IMR-90 (cell line): Measurements from ENCODE around the gene PRAC1.

Source experiments
- BHLHE40 ChIP-seq: fragments of 150-350 bp; IDR thresholded peaks from 2 replicates; pipeline ENCODE4 v1.6.1; 2016; ENCODE audit warnings: mild to moderate bottlenecking, low read depth, low read length
- CEBPB ChIP-seq: IDR thresholded peaks from 2 replicates; pipeline ENCODE4 v1.6.1; 2012; ENCODE audit warnings: low read depth, low read length, improper control_type of control experiment
- FOS ChIP-seq: fragments of 150-350 bp; IDR thresholded peaks from 2 replicates; pipeline ENCODE4 v1.6.1; 2016; ENCODE audit warnings: low read depth, low read length
- MAFK ChIP-seq: IDR thresholded peaks from 2 replicates; pipeline ENCODE4 v1.6.1; 2012; ENCODE audit warnings: low read depth, low read length, improper control_type of control experiment
- MAZ ChIP-seq: IDR thresholded peaks from 2 replicates; pipeline ENCODE4 v1.6.1; 2012; ENCODE audit warnings: low read depth, mild to moderate bottlenecking, low read length, improper control_type of control experiment, moderate library complexity, borderline replicate concordance
- MXI1 ChIP-seq: IDR thresholded peaks from 2 replicates; pipeline ENCODE4 v1.6.1; 2012; ENCODE audit warnings: low read depth, mild to moderate bottlenecking, low read length, moderate library complexity, borderline replicate concordance
- NFE2L2 ChIP-seq: fragments of 150-350 bp; IDR thresholded peaks from 2 replicates; pipeline ENCODE4 v1.6.1; 2016; ENCODE audit warnings: low read depth, mild to moderate bottlenecking, low read length
- POLR2A ChIP-seq: IDR thresholded peaks from 2 replicates; pipeline ENCODE4 v1.6.1; 2012; ENCODE audit warnings: mild to moderate bottlenecking, low read depth, low read length
- RAD21 ChIP-seq: IDR thresholded peaks from 2 replicates; pipeline ENCODE4 v1.6.1; 2012; ENCODE audit warnings: low read length, improper control_type of control experiment
- RFX5 ChIP-seq: IDR thresholded peaks from 2 replicates; pipeline ENCODE4 v1.8.0; 2012; ENCODE audit warnings: low read depth, mild to moderate bottlenecking, low read length, moderate library complexity
- SMC3 ChIP-seq: fragments of 150-350 bp; IDR thresholded peaks from 2 replicates; pipeline ENCODE4 v1.6.1; 2016; ENCODE audit warnings: low read depth, mild to moderate bottlenecking, antibody characterized with exemption, low read length, moderate library complexity
- TF ChIP-seq, protein P1 (sequence below): conservative IDR thresholded peaks from 2 replicates; pipeline ENCODE4 v1.5.1; 2012; ENCODE audit warnings: mild to moderate bottlenecking, low read depth, low read length, improper control_type of control experiment
- TF ChIP-seq, protein P2 (sequence below): fragments of 150-350 bp; IDR thresholded peaks from 2 replicates; pipeline ENCODE4 v1.6.1; 2017; ENCODE audit warnings: mild to moderate bottlenecking, antibody characterized with exemption, low read length, low read depth
- TF ChIP-seq, protein P3 (sequence below): fragments of 150-350 bp; IDR thresholded peaks from 2 replicates; pipeline ENCODE4 v1.6.1; 2016; ENCODE audit warnings: low read depth, mild to moderate bottlenecking, low read length, moderate library complexity, borderline replicate concordance

DNA sequence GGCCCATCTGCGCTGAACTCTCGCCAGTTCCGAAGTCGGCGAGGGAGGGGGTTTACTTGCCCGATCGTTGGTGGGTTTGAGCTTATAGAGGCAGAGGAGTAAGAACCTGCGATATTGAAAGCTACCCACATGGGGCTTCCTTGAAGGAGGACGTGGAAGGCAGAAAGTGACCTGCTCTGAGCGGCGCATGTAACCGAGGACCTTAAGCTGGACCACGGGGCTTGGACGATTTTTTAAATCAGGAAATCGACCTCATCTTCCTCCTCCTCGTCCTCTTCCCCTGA is 2.6 kb upstream of the PRAC1 start:
- TF ChIP-seq, protein P1, sequence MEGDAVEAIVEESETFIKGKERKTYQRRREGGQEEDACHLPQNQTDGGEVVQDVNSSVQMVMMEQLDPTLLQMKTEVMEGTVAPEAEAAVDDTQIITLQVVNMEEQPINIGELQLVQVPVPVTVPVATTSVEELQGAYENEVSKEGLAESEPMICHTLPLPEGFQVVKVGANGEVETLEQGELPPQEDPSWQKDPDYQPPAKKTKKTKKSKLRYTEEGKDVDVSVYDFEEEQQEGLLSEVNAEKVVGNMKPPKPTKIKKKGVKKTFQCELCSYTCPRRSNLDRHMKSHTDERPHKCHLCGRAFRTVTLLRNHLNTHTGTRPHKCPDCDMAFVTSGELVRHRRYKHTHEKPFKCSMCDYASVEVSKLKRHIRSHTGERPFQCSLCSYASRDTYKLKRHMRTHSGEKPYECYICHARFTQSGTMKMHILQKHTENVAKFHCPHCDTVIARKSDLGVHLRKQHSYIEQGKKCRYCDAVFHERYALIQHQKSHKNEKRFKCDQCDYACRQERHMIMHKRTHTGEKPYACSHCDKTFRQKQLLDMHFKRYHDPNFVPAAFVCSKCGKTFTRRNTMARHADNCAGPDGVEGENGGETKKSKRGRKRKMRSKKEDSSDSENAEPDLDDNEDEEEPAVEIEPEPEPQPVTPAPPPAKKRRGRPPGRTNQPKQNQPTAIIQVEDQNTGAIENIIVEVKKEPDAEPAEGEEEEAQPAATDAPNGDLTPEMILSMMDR = no peak
- TF ChIP-seq CEBPB = no peak
- no peak for TF ChIP-seq SMC3
- no peak for TF ChIP-seq MAZ
- TF ChIP-seq, protein P2, sequence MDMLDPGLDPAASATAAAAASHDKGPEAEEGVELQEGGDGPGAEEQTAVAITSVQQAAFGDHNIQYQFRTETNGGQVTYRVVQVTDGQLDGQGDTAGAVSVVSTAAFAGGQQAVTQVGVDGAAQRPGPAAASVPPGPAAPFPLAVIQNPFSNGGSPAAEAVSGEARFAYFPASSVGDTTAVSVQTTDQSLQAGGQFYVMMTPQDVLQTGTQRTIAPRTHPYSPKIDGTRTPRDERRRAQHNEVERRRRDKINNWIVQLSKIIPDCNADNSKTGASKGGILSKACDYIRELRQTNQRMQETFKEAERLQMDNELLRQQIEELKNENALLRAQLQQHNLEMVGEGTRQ = no peak
- TF ChIP-seq RAD21 = no peak
- no peak for TF ChIP-seq FOS
- no peak for TF ChIP-seq RFX5
- TF ChIP-seq POLR2A = no peak
- no peak for TF ChIP-seq MAFK
- TF ChIP-seq MXI1 = no peak
- no peak for TF ChIP-seq BHLHE40
- TF ChIP-seq NFE2L2 = no peak
- TF ChIP-seq, protein P3, sequence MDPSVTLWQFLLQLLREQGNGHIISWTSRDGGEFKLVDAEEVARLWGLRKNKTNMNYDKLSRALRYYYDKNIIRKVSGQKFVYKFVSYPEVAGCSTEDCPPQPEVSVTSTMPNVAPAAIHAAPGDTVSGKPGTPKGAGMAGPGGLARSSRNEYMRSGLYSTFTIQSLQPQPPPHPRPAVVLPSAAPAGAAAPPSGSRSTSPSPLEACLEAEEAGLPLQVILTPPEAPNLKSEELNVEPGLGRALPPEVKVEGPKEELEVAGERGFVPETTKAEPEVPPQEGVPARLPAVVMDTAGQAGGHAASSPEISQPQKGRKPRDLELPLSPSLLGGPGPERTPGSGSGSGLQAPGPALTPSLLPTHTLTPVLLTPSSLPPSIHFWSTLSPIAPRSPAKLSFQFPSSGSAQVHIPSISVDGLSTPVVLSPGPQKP = no peak
